Gastrocnemius medialis (tissue), 4 donors: ENCODE results near the gene MED12L.

ENCODE experiments used
- CTCF ChIP-seq, 5 experiments: fragments of 450-650 bp in 3 of 5; fragments of 200-600 bp in 2 of 5; sonication (generic) in 2 of 5; IDR thresholded peaks in 4 of 5; conservative IDR thresholded peaks in 1 of 5; 1 replicate in 4 of 5; 2 replicates in 1 of 5; pipeline ENCODE4 v1.5.1; 2016 to 2019; ENCODE audit warnings: antibody characterized with exemption in 5 of 5, mild to moderate bottlenecking in 3 of 5, moderate library complexity in 3 of 5
- POLR2A ChIP-seq, 2 donors: fragments of 450-650 bp; IDR thresholded peaks; one replicate each; pipeline ENCODE4 v1.6.1; 2017; ENCODE audit warnings: antibody characterized with exemption in 2 of 2, mild to moderate bottlenecking in 2 of 2, moderate library complexity in 2 of 2

GRCh38 chr3:151460228-151460627, 374.8 kb downstream of the MED12L start:
- no peak for TF ChIP-seq POLR2A (IDR thresholded peaks at IDR 0.05)
- TF ChIP-seq CTCF (IDR thresholded peaks at IDR 0.05 in 4 of 5, conservative IDR thresholded peaks at IDR 0.05 in 1 of 5) = no peak
